ENCODE results near the gene CALN1. TPM values are rescaled to one million over a fixed set of nuclear protein-coding genes. Genes with fewer than 3 reads are reported as not detected.

Gene CALN1
- total RNA-seq, 5 donors from 2014 or later (not counting 1 experiment from before 2014, with no cell fraction given), result 0.03 to 0.26 (median 0.05) TPM

DNA sequence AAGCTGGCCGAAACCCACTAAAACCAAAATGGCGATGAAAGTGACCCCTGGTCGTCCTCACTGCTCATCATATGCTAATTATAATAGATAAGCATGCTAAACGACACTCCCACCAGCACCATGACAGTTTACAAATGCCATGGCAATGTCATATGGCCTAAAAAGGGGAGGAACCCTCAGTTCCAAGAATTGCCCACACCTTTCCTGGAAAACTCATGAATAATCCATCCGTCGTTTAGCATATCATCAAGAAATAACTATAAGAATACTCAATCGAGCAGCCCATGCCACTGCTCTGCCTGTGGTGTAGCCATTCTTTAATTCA is 422.0 kb downstream of the CALN1 start:
- Histone ChIP-seq H3K4me1 (ENCODE audit: control insufficient read depth in 1 of 2, extremely low read depth in 1 of 2, insufficient read depth in 2 of 2, low read length in 2 of 2) (no peaks in the 10 kb centered on the region), H3K9me3 (no peaks in the 10 kb centered on the region), H3K36me3 (ENCODE audit: control insufficient read depth in 2 of 2, extremely low read depth in 1 of 2, insufficient read depth in 1 of 2, low read length in 1 of 2) (no peaks in the 10 kb centered on the region), H3K27ac (ENCODE audit: low read length) (no peak overlapping the region), H3K27me3 (replicated peaks in 1 of 2; ENCODE audit: control insufficient read depth in 2 of 2, extremely low read depth in 1 of 2, insufficient read depth in 2 of 2, low read length in 1 of 2) (peaks cover 0 to 3% of the 10 kb centered on the region in 2 experiments), H3K4me3 (ENCODE audit: control insufficient read depth in 1 of 2, extremely low read depth in 1 of 2, low read length in 1 of 2) (no peak overlapping the region)
- Mint-ChIP-seq H3K9me3 (peaks cover 0 to 8% (median 2%) of the 10 kb centered on the region in 3 donors), H3K4me3 (no peak overlapping the region), H3K36me3 (no peaks in the 10 kb centered on the region), H3K4me1 (no peaks in the 10 kb centered on the region), H3K27me3 (no peaks in the 10 kb centered on the region), H3K27ac (no peak overlapping the region)
- POLR2A ChIA-PET, result no interaction called here
- DNase-seq (no peak), ATAC-seq (replicated peaks in 1 of 4) (no peak)
- CTCF ChIA-PET, result no interaction called here
- 80% methylated on average over 4 of the region's 7 CpGs for WGBS (ENCODE audit: insufficient coverage)

DNA sequence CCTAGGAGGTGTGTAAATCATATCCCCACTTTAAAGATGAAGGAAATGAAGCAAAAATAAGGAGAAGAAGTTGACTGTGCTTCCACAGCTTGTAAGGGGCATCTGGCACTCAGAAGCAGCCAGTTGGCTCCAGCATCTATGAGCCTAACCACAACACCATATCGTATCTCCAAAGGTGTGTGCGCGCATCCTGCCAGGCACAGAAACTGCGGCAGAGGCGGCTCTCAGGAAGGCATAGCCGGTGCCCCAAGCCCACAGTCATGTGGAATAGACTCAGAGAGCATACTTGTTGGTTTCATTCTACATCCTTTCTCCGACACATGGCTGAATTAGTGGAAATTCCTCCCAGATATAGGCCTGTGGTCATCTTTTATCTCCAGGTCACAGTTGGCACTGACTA is 423.9 kb downstream of the CALN1 start:
- WGBS (ENCODE audit: insufficient coverage), result 6% methylated on average over 3 of the region's 7 CpGs
- Mint-ChIP-seq H3K27me3 (no peaks in the 10 kb centered on the region), H3K4me3 (no peak overlapping the region)

DNA sequence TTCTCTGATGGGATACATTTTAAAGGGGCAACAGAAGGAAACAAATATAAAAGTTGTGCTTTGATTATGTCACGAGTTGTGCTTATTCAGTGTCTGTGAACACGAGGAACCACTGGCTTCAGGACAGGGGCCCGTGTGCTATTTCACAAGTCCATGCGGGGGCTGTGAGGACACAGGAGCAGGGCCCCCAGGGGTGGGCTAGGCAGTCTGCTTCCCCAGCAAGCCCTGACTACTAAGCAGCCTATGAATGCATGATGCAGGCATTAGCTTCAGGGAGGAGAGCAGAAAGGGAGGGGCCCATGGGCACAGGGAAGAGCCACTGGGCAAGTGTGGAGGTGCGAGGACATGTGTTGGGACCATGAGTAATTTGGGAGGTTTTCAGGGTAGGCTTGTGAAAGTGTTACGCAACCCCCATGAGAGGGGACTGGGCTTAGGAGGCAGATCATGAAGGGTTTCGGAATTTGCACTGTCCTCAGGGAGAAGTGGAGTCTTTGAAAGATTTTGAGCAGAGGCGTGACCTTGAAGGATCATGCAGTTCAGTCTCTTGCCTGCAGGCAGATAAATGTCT is 424.9 kb downstream of the CALN1 start:
- Histone ChIP-seq H3K27me3 (replicated peaks in 1 of 2; ENCODE audit: control insufficient read depth in 2 of 2, extremely low read depth in 1 of 2, insufficient read depth in 2 of 2, low read length in 1 of 2) (peaks cover 0 to 3% of the 10 kb centered on the region in 2 experiments), H3K9me3 (no peaks in the 10 kb centered on the region), H3K36me3 (ENCODE audit: control insufficient read depth in 2 of 2, extremely low read depth in 1 of 2, insufficient read depth in 1 of 2, low read length in 1 of 2) (no peaks in the 10 kb centered on the region), H3K4me3 (ENCODE audit: control insufficient read depth in 1 of 2, extremely low read depth in 1 of 2, low read length in 1 of 2) (no peak overlapping the region), H3K4me1 (ENCODE audit: control insufficient read depth in 1 of 2, extremely low read depth in 1 of 2, insufficient read depth in 2 of 2, low read length in 2 of 2) (no peaks in the 10 kb centered on the region), H3K27ac (ENCODE audit: low read length) (no peak overlapping the region)
- DNase-seq, result no peak
- Mint-ChIP-seq H3K27ac (no peak overlapping the region), H3K36me3 (no peaks in the 10 kb centered on the region), H3K9me3 (peaks cover 2 to 8% (median 8%) of the 10 kb centered on the region in 3 donors), H3K4me3 (no peak overlapping the region), H3K4me1 (no peaks in the 10 kb centered on the region), H3K27me3 (no peaks in the 10 kb centered on the region)
- 88% methylated on average over 8 of the region's 8 CpGs for WGBS (ENCODE audit: insufficient coverage)
- ChIA-PET POLR2A (no interaction called here), CTCF (no interaction called here)
- ATAC-seq (replicated peaks in 1 of 4), result no peak

More for the DNA sequence above, 423.9 kb downstream of the CALN1 start:
- Histone ChIP-seq H3K4me1 (ENCODE audit: control insufficient read depth in 1 of 2, extremely low read depth in 1 of 2, insufficient read depth in 2 of 2, low read length in 2 of 2) (no peaks in the 10 kb centered on the region), H3K9me3 (no peaks in the 10 kb centered on the region), H3K27ac (ENCODE audit: low read length) (no peak overlapping the region), H3K36me3 (ENCODE audit: control insufficient read depth in 2 of 2, extremely low read depth in 1 of 2, insufficient read depth in 1 of 2, low read length in 1 of 2) (no peaks in the 10 kb centered on the region), H3K4me3 (ENCODE audit: control insufficient read depth in 1 of 2, extremely low read depth in 1 of 2, low read length in 1 of 2) (no peak overlapping the region), H3K27me3 (replicated peaks in 1 of 2; ENCODE audit: control insufficient read depth in 2 of 2, extremely low read depth in 1 of 2, insufficient read depth in 2 of 2, low read length in 1 of 2) (peaks cover 0 to 3% of the 10 kb centered on the region in 2 experiments)
- DNase-seq (no peak), ATAC-seq (replicated peaks in 1 of 4) (peak in 1 of 4 experiments; percentile 53)
- ChIA-PET CTCF (no interaction called here), POLR2A (no interaction called here)
- Mint-ChIP-seq H3K9me3 (peaks cover 2 to 8% (median 6%) of the 10 kb centered on the region in 3 donors), H3K27ac (no peak overlapping the region), H3K4me1 (no peaks in the 10 kb centered on the region), H3K36me3 (no peaks in the 10 kb centered on the region)

DNA sequence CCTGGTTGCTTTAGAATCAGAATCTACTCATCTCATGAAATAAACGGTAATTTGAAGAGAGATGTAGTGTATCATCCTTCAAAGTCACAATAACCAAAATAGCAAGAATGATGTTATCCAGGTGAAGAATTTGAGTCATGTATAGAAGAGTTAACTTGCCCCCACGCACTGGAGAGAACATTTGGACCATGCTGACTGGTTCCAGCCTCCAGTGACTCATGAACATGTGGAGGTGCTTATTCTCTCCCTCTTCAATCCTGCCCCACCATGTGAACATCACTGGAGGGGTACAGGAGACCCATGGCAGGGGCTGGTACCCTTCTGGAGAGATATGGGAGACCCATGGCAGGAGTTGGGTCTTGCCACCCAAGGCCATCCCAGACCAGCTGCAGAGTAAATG is 427.8 kb downstream of the CALN1 start:
- Histone ChIP-seq H3K27ac (ENCODE audit: low read length) (no peak overlapping the region), H3K9me3 (no peaks in the 10 kb centered on the region)
- POLR2A ChIA-PET, result no interaction called here

DNA sequence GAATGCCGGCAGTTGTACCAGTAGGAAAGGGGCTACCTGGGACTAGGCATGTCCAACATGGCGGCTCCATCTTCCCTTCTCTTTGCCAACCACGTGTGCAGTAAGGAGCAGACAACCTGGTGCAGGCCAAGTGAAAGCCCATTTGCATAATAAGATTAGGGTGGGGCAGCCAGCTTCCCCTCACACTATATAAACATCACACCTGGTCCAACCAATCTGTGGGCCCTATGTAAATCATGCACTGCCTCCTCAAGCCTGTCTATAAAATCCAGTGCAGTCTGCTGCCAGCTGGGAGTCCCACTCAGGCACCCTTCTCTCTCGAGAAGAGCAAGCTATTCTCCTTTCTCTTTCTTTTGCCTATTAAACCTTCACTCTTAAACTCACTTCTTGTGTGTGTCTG is 429.3 kb downstream of the CALN1 start:
- 38% methylated on average over 4 of the region's 4 CpGs for WGBS (ENCODE audit: insufficient coverage)
- Histone ChIP-seq H3K27ac (ENCODE audit: low read length) (no peak overlapping the region), H3K27me3 (replicated peaks in 1 of 2; ENCODE audit: control insufficient read depth in 2 of 2, extremely low read depth in 1 of 2, insufficient read depth in 2 of 2, low read length in 1 of 2) (no peaks in the 10 kb centered on the region), H3K9me3 (no peaks in the 10 kb centered on the region), H3K4me3 (ENCODE audit: control insufficient read depth in 1 of 2, extremely low read depth in 1 of 2, low read length in 1 of 2) (no peak overlapping the region), H3K36me3 (ENCODE audit: control insufficient read depth in 2 of 2, extremely low read depth in 1 of 2, insufficient read depth in 1 of 2, low read length in 1 of 2) (no peaks in the 10 kb centered on the region), H3K4me1 (ENCODE audit: control insufficient read depth in 1 of 2, extremely low read depth in 1 of 2, insufficient read depth in 2 of 2, low read length in 2 of 2) (no peaks in the 10 kb centered on the region)
- ChIA-PET POLR2A (no interaction called here), CTCF (no interaction called here)
- H3K36me3 Mint-ChIP-seq, result no peaks in the 10 kb centered on the region
- ATAC-seq (replicated peaks in 1 of 4) (no peak), DNase-seq (no peak)
- peaks cover 4 to 8% (median 7%) of the 10 kb centered on the region in 3 donors for H3K9me3 Mint-ChIP-seq
- no peak overlapping the region for H3K4me3 Mint-ChIP-seq
- no peaks in the 10 kb centered on the region for H3K27me3 Mint-ChIP-seq
- H3K4me1 Mint-ChIP-seq, result no peaks in the 10 kb centered on the region
- no peak overlapping the region for H3K27ac Mint-ChIP-seq

More for the DNA sequence above, 427.8 kb downstream of the CALN1 start:
- Mint-ChIP-seq H3K36me3 (no peaks in the 10 kb centered on the region), H3K27ac (no peak overlapping the region), H3K4me3 (no peak overlapping the region), H3K4me1 (no peaks in the 10 kb centered on the region), H3K9me3 (peaks cover 4 to 8% (median 8%) of the 10 kb centered on the region in 3 donors), H3K27me3 (no peaks in the 10 kb centered on the region)
- peaks cover 0 to 3% of the 10 kb centered on the region in 2 experiments for H3K27me3 ChIP-seq (replicated peaks in 1 of 2; ENCODE audit: control insufficient read depth in 2 of 2, extremely low read depth in 1 of 2, insufficient read depth in 2 of 2, low read length in 1 of 2)
- WGBS (ENCODE audit: insufficient coverage), result no CpG with 5 or more reads among the region's 2 CpGs
- no peaks in the 10 kb centered on the region for H3K4me1 ChIP-seq (ENCODE audit: control insufficient read depth in 1 of 2, extremely low read depth in 1 of 2, insufficient read depth in 2 of 2, low read length in 2 of 2)
- CTCF ChIA-PET, result no interaction called here
- H3K36me3 ChIP-seq (ENCODE audit: control insufficient read depth in 2 of 2, extremely low read depth in 1 of 2, insufficient read depth in 1 of 2, low read length in 1 of 2), result no peaks in the 10 kb centered on the region
- DNase-seq, result no peak
- H3K4me3 ChIP-seq (ENCODE audit: control insufficient read depth in 1 of 2, extremely low read depth in 1 of 2, low read length in 1 of 2), result no peak overlapping the region
- no peak for ATAC-seq (replicated peaks in 1 of 4)

DNA sequence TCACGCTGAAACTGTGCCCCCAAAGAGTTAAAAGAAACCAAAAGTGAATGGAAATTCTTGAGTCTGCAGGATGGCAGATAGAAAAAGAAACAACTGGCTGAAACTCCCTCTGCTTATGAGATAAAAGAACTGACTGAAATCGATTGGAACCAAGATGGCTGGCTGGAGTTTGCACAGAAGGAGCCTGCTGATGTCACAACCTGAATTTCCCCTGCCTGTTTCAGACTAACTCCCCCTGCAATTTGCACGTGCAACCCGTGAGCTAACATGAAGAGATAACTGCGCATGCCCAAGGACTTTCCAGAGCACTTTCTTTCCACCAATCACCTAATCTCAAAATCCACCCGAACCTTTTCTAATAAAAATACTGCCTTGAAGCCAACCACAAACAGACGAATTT is 435.5 kb downstream of the CALN1 start:
- POLR2A ChIA-PET, result no interaction called here
- Mint-ChIP-seq H3K4me3 (no peak overlapping the region), H3K36me3 (no peaks in the 10 kb centered on the region), H3K27me3 (no peaks in the 10 kb centered on the region), H3K27ac (no peak overlapping the region), H3K9me3 (peaks cover 0 to 7% (median 5%) of the 10 kb centered on the region in 3 donors), H3K4me1 (peaks cover 0 to 7% (median 0%) of the 10 kb centered on the region in 3 donors)
- H3K27ac ChIP-seq (ENCODE audit: low read length), result no peak overlapping the region
- CTCF ChIA-PET, result no interaction called here
- no peak for ATAC-seq (replicated peaks in 1 of 4)
- WGBS (ENCODE audit: insufficient coverage), result 55% methylated on average over 7 of the region's 7 CpGs
- no peak overlapping the region for H3K4me3 ChIP-seq (ENCODE audit: control insufficient read depth in 1 of 2, extremely low read depth in 1 of 2, low read length in 1 of 2)
- H3K27me3 ChIP-seq (replicated peaks in 1 of 2; ENCODE audit: control insufficient read depth in 2 of 2, extremely low read depth in 1 of 2, insufficient read depth in 2 of 2, low read length in 1 of 2), result no peaks in the 10 kb centered on the region
- H3K9me3 ChIP-seq, result no peaks in the 10 kb centered on the region
- DNase-seq, result no peak
- no peaks in the 10 kb centered on the region for H3K4me1 ChIP-seq (ENCODE audit: control insufficient read depth in 1 of 2, extremely low read depth in 1 of 2, insufficient read depth in 2 of 2, low read length in 2 of 2)
- H3K36me3 ChIP-seq (ENCODE audit: control insufficient read depth in 2 of 2, extremely low read depth in 1 of 2, insufficient read depth in 1 of 2, low read length in 1 of 2), result no peaks in the 10 kb centered on the region

DNA sequence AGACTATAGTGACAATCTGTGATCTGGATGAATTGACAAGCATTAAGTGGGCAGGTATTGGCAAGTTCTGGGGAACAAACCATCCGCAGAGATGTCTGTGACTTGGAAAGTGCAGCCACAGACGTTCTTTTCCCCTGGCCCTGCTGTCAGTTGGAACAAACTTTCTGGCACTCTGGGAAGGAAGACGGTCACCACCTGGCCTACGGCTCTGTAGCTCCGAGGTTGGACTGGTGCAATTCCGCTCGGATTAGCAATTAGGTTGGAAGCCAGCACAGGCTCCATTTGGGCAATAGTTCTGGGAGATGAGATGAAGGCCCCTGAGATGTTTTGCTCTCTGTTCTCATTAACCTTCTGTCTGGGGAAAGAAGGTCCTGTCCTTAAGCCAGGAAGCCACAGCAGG is 437.5 kb downstream of the CALN1 start:
- Histone ChIP-seq H3K36me3 (ENCODE audit: control insufficient read depth in 2 of 2, extremely low read depth in 1 of 2, insufficient read depth in 1 of 2, low read length in 1 of 2) (no peaks in the 10 kb centered on the region), H3K4me3 (ENCODE audit: control insufficient read depth in 1 of 2, extremely low read depth in 1 of 2, low read length in 1 of 2) (no peak overlapping the region), H3K4me1 (ENCODE audit: control insufficient read depth in 1 of 2, extremely low read depth in 1 of 2, insufficient read depth in 2 of 2, low read length in 2 of 2) (no peaks in the 10 kb centered on the region), H3K9me3 (no peaks in the 10 kb centered on the region), H3K27me3 (replicated peaks in 1 of 2; ENCODE audit: control insufficient read depth in 2 of 2, extremely low read depth in 1 of 2, insufficient read depth in 2 of 2, low read length in 1 of 2) (no peaks in the 10 kb centered on the region), H3K27ac (ENCODE audit: low read length) (no peak overlapping the region)
- ChIA-PET POLR2A (no interaction called here), CTCF (no interaction called here)
- no peak overlapping the region for H3K4me3 Mint-ChIP-seq
- 92% methylated on average over 5 of the region's 7 CpGs for WGBS (ENCODE audit: insufficient coverage)
- ATAC-seq (replicated peaks in 1 of 4), result no peak
- no peaks in the 10 kb centered on the region for H3K36me3 Mint-ChIP-seq
- peaks cover 0 to 7% (median 5%) of the 10 kb centered on the region in 3 donors for H3K9me3 Mint-ChIP-seq
- no peak for DNase-seq
- H3K27ac Mint-ChIP-seq, result no peak overlapping the region
- H3K4me1 Mint-ChIP-seq, result peaks cover 0 to 7% (median 0%) of the 10 kb centered on the region in 3 donors
- H3K27me3 Mint-ChIP-seq, result no peaks in the 10 kb centered on the region
